ENCODE results near the gene HMGCLL1. TPM values are rescaled to one million over a fixed set of nuclear protein-coding genes. Genes with fewer than 3 reads are reported as not detected.

The HMGCLL1 gene
- total RNA-seq, 1 donor from 2014 or later = 2.2 TPM

DNA sequence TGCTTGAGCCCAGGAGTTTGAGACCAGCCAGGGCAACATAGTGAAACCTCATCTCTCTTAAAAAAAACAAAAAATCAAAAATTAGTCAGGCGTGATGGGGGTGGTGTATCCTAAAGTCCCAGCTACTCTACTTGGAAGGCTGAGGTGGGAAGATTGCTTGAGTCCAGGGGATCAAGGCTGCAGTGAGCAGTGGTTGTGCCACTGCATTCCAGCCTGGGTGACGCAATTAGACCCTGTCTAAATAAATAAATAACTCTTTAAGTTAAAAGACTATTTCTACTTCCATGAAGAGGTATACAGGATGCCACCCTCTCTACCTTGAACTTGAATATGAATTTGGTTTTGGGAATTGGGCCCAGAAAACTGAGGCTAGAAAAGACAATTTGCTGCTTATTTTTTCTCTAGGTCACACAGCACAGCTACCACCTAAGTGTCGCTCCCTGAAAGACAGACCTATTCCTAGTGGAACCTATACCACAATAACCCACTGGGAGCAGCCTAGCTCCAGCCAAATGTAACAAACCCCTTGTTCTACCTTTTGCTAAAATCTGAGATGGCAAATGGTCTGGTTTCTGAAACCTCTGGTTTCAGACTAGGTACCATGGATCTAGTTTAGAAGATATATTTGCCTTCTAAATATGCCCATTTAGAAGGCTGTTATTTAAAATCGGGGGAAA lies 35.2 kb downstream of the HMGCLL1 start:
- DNase-seq (ENCODE audit: missing footprints) = no peak
- no peak for ATAC-seq
- intact Hi-C loops (cut with DNase I) = no loop called here

DNA sequence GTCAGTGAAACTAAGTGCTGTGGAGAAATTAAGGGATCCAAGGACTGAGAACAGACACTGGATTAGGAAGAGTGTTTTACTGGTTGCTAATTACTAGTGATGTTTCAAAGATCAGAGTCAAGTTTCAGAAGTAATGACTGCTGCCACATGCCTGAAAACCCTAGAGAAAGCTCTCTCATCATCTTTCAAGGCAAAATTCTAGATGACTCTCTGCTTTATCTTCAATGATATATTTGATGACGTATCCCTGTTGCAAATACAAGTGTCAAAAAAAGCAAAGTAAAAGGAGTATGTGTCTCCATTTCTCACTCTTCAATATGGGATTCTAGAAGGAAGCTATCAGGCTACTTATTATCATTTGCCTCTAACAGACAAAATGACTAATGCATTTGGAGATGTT lies 38.0 kb downstream of the HMGCLL1 start:
- intact Hi-C loops (cut with DNase I) = no loop called here
- no peak for ATAC-seq
- no peak for DNase-seq (ENCODE audit: missing footprints)

DNA sequence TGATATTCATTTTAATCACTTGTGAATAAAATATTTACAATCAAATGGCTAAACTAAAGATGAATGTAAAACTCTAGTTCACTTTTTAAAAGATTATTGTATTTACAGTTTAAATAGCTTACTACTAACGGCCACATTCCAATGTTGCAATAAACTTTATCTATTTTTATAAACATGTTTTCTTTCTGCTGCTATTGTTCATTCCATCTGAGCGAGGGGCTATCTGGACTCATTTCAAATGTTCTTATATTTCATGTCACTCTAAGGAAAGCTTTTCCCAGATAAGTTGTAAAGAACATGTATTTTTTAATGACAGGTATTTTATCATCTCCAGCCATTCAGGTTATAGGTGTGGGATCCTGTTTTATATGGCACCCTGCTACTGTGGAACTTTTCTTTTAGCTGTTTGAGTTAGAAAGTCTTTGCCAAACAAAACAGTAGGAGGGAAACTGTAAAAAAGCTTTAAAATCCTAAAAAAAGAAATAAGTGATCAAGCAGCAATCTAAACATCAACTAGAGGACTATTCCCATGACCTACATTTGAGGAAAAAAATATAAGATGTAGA lies 42.5 kb downstream of the HMGCLL1 start:
- no peak for ATAC-seq
- DNase-seq (ENCODE audit: missing footprints) = no peak
- intact Hi-C loops (cut with DNase I) = no loop called here

DNA sequence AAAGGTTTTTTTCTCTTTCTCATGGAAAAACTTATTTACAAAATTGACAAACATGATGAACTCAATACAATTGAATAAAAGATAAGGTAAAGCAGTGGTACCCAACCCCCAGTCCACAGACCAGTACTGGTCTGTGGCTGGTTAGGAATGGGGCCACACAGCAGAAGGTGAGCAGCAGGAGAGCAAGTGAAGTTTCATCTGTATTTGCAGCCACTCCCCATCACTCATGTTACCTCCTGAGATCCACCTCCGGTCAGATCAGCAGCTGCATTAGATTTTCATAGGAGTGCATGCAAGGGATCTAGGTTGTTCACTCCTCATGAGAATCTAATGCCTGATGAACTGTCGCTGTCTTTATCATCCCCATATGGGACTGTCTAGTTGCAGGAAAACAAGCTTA lies 47.5 kb downstream of the HMGCLL1 start:
- no peak for DNase-seq (ENCODE audit: missing footprints)
- ATAC-seq = no peak
- intact Hi-C loops (cut with DNase I) = no loop called here

DNA sequence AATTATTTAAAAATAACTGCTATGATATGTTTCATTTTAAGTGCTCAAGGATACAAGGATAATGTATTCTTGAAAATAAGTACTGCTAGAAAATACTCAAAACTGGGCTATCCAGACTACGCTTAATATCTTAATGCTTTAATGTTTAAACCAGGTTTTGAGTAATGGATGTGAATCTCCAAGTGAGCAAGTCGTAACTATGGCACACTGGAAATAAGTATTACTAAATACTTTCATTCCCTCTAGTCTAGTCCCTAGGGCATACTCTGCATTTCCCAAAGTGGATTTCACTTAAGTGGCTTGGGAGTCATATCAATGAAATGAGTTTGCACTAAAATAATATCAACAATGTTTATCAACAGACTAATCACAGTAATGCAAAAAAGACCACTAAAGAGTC lies 48.1 kb downstream of the HMGCLL1 start:
- ATAC-seq = no peak
- intact Hi-C loops (cut with DNase I) = no loop called here
- DNase-seq (ENCODE audit: missing footprints) = no peak

DNA sequence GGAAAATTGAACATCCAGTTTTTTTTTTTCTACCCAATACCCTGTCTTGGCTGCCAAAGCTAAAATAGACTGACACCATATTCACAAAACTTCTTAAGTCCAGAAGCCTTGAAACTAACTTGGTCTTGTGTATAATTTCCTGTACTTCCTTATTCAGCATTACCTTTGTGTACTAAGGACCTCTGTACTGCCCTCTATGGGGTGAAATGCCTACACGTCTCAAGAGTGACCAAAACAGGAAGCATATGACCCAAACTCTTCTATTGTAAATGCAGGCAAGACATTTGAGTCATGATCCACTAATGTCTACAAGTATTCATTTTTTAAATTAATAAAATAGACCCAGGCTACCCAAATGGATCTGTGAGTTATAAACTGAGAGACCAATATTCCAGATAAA lies 50.4 kb downstream of the HMGCLL1 start:
- ATAC-seq = no peak
- DNase-seq (ENCODE audit: missing footprints) = no peak
- intact Hi-C loops (cut with DNase I) = no loop called here

DNA sequence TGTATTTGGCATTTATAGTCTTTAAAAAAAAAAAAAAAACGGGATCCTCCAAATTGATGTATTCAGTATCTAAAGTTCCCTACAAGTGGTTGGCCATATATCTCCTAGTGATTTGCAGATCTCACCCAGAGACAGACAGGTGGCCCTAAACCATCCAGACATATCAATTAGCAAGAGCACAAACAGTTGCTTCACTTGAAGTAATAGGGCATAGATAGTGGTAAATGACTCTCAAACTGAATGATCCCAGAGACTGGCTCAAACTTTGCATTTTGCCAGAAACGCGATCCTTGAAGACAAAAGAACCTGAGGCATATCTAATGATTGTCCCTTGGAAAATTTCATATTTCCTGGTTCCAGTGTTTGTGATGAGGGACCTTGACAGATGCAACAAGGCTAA lies 54.6 kb downstream of the HMGCLL1 start:
- no peak for ATAC-seq
- intact Hi-C loops (cut with DNase I) = no loop called here
- no peak for DNase-seq (ENCODE audit: missing footprints)

DNA sequence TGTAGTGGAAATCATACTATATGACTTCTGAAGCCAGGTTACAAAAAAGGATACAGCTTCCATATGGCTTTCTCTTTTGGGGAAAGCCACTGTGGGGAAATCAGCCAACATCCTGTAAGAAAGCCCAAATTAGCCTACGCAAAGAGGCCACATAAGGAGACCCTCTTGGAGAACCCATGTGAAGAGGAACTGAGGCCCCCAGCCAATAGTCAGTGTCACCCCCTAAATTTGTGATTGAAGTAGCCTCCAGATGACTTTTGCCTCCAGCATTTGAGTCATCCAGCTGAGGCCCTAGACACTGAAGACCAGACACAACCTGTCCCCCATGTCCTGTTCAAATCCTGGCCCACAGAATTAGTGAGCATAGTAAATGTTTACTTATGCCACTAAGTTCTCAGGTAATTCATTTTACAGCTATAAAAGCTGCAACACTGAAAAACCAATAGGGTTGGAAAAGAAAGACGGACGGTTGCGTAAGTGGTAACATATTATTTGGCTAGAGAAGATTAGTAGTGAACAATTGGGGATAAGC lies 60.4 kb downstream of the HMGCLL1 start:
- ATAC-seq (no peak), DNase-seq (ENCODE audit: missing footprints) (no peak)
- intact Hi-C loops (cut with DNase I) = no loop called here

DNA sequence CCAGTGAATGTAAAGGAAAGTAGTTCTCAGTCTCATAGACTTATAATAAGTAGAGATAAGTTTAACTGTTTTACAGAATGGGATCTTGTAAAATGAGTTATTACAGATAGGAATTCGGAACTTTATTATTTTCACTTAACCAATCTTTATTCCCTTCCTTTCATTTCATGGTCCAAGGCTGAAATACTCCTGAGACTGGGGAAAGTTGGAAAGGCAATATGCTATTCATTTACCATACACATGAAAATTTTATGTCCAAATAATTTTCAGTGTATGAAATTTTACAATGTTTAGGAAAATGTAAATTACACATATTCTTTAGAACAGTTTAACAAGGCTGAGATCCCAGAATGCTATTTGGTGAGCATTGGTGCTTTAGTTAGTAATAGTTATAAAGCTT lies 62.3 kb downstream of the HMGCLL1 start:
- DNase-seq (ENCODE audit: missing footprints) = no peak
- intact Hi-C loops (cut with DNase I) = no loop called here
- no peak for ATAC-seq

DNA sequence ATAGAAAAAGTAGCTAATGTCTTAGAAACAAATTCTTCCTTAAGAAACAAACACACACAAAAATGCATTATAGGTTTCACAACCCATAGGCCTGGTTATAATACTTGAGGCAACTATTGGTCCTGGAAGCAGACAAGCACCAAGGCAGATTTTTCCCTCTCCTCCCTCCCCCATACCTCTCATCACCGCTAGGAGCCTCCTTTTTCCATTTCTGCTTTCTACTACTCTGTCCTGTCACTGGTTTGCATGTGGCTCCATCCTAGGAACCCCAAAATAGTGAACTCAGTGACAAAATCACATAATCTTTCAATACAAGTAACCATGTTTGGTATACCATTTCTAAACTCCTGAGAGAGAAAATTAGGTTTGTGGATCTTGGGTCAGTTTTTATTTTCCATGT lies 66.1 kb downstream of the HMGCLL1 start:
- DNase-seq (ENCODE audit: missing footprints) (no peak), ATAC-seq (no peak)
- intact Hi-C loops (cut with DNase I) = no loop called here

DNA sequence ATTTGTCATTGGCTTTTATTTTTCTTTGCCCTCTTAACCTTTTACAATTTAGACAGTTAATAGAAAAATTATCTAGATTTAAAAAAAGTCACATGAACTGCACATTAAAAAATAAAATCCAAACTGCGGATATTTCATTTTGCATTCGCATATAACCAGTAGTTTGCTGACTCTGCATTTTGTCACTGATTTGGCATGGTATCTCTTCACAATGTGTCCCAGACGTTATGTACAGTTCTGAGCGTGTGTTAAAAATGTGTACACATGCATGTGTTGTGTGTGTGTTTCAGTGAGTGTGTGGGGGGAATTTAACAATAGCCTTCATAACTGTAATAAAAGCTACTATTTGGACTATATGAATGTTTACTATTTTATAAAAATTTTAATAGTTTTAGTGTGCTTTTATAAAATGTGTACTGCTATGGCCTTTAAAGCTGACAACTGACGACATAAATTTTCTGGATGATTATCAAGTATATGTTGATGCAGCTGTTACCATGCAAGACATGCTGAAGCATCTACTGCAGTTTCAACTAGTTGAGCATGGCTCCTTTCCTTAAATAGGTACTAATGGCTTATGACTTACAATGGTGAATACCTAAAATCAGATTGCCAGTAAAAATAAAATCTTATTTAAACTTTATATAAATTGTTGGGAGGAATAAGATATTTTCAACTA lies 67.7 kb downstream of the HMGCLL1 start:
- DNase-seq (ENCODE audit: missing footprints) (no peak), ATAC-seq (no peak)
- intact Hi-C loops (cut with DNase I) = no loop called here

DNA sequence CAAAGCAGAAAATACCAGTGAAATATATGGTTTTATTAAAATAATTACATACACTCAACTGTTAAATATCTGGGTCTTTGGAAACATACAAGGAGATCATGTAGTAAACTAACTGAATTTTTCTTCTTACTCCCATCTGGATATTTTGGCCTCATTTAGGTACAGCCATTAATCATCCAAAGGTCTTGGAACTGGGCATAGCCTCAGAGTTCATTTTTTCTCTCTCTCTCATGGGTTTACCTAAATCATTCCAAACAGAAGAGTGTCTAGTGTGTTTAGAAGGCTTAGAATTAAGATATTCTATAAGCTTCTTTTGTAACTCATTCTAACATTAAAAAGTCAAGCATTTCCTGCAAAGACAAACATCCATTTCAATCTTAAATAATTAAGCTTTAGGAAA lies 79.4 kb downstream of the HMGCLL1 start:
- ATAC-seq = no peak
- DNase-seq (ENCODE audit: missing footprints) = no peak
- intact Hi-C loops (cut with DNase I) = no loop called here

DNA sequence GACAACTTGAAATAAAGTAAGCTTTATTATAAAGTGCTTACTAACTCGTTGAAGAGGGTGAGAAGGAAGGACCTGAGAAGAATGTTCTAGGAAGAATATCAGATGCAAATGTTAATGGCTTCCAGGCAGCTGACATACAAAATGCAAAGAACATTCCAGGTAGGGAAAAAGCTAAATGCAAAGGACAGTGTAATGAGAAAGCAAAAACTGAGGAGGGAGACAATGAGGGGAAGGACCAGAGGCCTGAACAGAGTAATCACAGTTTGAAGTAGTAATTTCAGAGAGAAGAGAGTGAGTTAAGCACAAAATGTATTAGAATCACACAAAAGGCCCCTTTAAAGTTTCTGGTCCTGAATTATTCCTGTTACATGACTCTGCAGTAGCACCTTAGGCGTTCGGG lies 81.3 kb downstream of the HMGCLL1 start:
- no peak for ATAC-seq
- intact Hi-C loops (cut with DNase I) = no loop called here
- no peak for DNase-seq (ENCODE audit: missing footprints)

DNA sequence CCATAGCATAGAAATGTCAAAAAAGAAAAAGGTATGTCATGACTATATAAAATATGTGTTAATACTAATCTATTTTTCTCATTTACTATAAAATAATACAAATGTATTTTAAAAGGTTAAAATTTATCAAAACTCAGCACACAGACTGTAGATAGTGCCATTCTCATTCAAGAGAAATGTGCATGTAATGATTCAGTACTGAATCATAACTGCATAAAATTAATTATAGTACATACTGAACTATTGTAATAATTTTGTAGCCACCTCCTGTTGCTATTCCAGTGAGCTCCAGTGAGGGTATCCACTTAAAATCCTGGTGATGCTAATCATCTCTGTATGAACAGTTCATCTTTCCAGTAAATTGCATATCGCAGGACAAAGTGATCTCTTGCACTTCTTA lies 82.8 kb downstream of the HMGCLL1 start:
- ATAC-seq (no peak), DNase-seq (ENCODE audit: missing footprints) (no peak)
- intact Hi-C loops (cut with DNase I) = no loop called here

DNA sequence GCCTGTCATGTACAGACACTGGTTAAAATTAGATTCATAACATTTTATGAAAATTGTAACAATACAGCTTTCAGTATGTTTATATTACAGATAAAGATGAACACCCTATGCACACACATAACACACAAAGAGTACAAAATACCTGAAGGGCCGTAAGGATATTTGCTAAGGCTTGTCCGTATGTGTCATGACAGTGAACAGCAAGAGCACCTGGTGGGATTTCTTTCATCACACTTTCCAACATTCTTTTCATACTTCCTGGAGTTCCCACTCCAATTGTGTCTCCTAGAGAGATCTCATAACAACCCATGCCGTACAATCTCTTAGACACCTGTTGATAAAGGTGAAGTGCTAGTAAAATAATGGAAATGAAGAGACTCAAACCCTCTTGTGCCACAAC lies 83.7 kb downstream of the HMGCLL1 start:
- intact Hi-C loops (cut with DNase I) = no loop called here
- DNase-seq (ENCODE audit: missing footprints) = no peak
- ATAC-seq = no peak

DNA sequence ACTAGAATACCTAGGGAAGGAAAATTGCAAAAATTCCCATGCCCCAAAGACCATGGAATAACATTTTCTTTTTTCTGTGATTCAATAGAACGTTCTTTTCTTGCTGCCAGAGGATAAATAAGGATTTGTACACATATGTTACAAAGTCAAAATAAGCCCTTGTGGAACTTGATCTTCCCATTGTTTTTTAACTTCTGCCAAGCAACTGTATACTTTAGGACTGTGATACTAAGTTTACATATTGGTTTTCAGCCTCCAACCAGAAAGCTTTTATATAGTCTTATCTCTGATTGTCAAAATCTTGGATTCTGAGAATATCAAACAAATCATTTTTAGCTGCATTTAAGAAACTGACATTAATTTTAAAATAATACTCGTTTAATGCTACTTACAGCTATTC lies 84.6 kb downstream of the HMGCLL1 start:
- intact Hi-C loops (cut with DNase I) = no loop called here
- ATAC-seq (no peak), DNase-seq (ENCODE audit: missing footprints) (no peak)

DNA sequence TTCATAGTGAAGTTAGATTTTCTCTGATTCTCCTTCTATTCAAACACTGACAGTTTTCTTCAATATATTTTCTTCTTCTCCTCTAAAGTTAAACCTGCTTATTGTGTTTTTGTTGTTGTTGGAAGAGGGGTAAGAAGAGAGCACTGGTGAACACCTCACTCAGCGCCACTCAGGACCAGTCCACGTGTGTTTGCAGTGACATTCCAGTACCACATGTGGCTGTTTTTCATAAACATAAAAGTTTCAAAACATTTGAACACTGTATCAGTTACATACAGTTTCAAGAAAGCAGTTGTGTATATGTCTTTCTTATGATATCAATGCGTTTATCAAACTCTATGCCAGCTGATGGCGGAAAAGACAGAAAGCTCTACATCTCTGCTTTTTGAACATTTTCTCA lies 86.7 kb downstream of the HMGCLL1 start:
- ATAC-seq = no peak
- intact Hi-C loops (cut with DNase I) = no loop called here
- no peak for DNase-seq (ENCODE audit: missing footprints)

DNA sequence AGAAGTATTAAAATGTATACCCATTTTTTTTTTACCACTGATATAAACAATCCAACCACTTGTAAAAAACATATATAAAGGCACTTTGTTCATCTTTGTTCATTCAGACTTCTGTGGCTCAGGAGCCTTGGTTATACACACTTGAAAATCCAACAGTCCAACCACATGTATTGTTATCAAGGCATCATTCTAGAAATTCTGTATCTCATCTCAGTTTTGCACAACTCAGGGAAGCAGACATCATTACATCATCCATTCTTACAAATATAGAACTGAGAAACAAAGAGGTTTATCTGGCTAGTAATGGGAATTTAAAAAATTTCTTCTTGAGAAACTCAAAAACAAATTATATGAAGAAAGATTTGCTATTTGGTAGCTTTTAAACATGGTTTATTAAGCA lies 88.1 kb downstream of the HMGCLL1 start:
- intact Hi-C loops (cut with DNase I) = no loop called here
- no peak for ATAC-seq
- DNase-seq (ENCODE audit: missing footprints) = no peak

DNA sequence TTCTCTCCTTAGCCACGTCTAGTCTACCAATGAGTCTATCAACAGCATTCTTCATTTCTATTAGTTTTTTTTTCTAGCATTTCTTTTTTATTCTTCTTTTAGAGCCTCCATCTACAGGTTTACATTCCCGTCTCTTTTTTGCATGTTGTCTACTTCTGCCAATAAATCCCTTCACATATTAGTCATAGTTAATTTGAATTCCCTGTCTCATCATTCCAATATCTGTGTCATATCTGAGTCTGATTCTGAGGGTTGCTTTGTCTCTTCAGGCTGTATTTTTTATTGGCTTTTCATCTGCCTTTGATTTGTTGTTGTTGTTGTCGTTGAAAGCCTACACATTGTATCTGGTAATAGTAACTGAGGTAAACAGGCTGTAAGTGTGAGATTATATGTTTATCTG lies 104.6 kb downstream of the HMGCLL1 start:
- ATAC-seq (no peak), DNase-seq (ENCODE audit: missing footprints) (no peak)
- intact Hi-C loops (cut with DNase I) = no loop called here

DNA sequence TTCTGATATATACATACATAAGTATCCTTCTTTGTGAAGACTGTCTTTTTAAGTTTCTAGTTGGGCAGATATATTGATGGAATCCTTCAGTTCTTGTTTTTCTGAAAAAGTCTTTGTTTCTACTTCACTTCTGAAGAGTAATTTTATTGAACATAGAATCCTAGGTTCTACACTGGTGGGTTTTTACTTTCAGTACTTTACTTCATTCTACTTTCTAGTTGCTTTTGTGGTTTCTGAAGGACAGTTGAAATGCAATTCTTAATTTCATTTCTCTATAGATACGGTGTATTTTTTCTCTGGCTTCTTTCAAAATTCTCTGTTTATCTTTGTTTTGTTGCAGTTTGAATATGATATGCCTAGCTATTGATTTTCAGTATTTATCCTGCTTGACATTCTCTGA lies 105.3 kb downstream of the HMGCLL1 start:
- DNase-seq (ENCODE audit: missing footprints) = no peak
- intact Hi-C loops (cut with DNase I) = no loop called here
- no peak for ATAC-seq

All from Right ventricle myocardium inferior (tissue), 1 donor.